ENCODE data around the gene YAF2.

YAF2 gene

GRCh38 chr12:42238240-42239140 lies at the start of gene YAF2:
YAF2 (minus strand) TSS chr12:42238248; CDS start chr12:42238180, 68 bp downstream.
- peak within 1 kb of the TSS; percentile 84 for H3K4me3 Mint-ChIP-seq
- peaks cover 45% of the 10 kb centered on the region for H3K4me1 Mint-ChIP-seq
- peaks cover 17% of the 10 kb centered on the region for H3K36me3 Mint-ChIP-seq
- CTCF ChIA-PET: interaction anchor here (0.6 to 1.5 kb wide), 2 partner anchors 94 to 133 kb away, joined by 3 to 4 read pairs; no protein-coding TSS in a partner anchor
- DNase-seq: peak; percentile 91
- no peaks in the 10 kb centered on the region for H3K27me3 Mint-ChIP-seq
- H3K9me3 Mint-ChIP-seq: no peaks in the 10 kb centered on the region
- peak within 1 kb of the TSS; percentile 95 for H3K27ac Mint-ChIP-seq

- CTCF ChIA-PET: no interaction called here
- Mint-ChIP-seq H3K4me3 (no peak overlapping the region), H3K36me3 (no peaks in the 10 kb centered on the region), H3K27me3 (no peaks in the 10 kb centered on the region), H3K4me1 (peaks cover 2% of the 10 kb centered on the region), H3K27ac (no peak overlapping the region), H3K9me3 (no peaks in the 10 kb centered on the region)
- no peak for DNase-seq
Measured at GRCh38 chr12:42286741-42287140, 48.7 kb upstream of the YAF2 start.

GRCh38 chr12:42285431-42285830 lies 47.4 kb upstream of the YAF2 start:
- no peak for DNase-seq
- Mint-ChIP-seq H3K27ac (no peak overlapping the region), H3K36me3 (no peaks in the 10 kb centered on the region), H3K9me3 (no peaks in the 10 kb centered on the region), H3K27me3 (no peaks in the 10 kb centered on the region), H3K4me1 (peaks cover 2% of the 10 kb centered on the region), H3K4me3 (no peak overlapping the region)
- CTCF ChIA-PET: no interaction called here

GRCh38 chr12:42284876-42285275 lies 46.8 kb upstream of the YAF2 start:
- Mint-ChIP-seq H3K27me3 (no peaks in the 10 kb centered on the region), H3K4me1 (peaks cover 2% of the 10 kb centered on the region), H3K27ac (no peak overlapping the region), H3K4me3 (no peak overlapping the region), H3K9me3 (no peaks in the 10 kb centered on the region), H3K36me3 (no peaks in the 10 kb centered on the region)
- CTCF ChIA-PET: no interaction called here
- no peak for DNase-seq

GRCh38 chr12:42284157-42284556 lies 46.1 kb upstream of the YAF2 start:
- H3K9me3 Mint-ChIP-seq: no peaks in the 10 kb centered on the region

GRCh38 chr12:42283739-42284138 lies 45.7 kb upstream of the YAF2 start:
- CTCF ChIA-PET: no interaction called here
- Mint-ChIP-seq H3K27ac (no peak overlapping the region), H3K36me3 (no peaks in the 10 kb centered on the region), H3K27me3 (no peaks in the 10 kb centered on the region), H3K9me3 (no peaks in the 10 kb centered on the region), H3K4me1 (peaks cover 2% of the 10 kb centered on the region), H3K4me3 (no peak overlapping the region)
- DNase-seq: no peak

More at GRCh38 chr12:42284157-42284556, 46.1 kb upstream of the YAF2 start:
- CTCF ChIA-PET: no interaction called here
- H3K27me3 Mint-ChIP-seq: no peaks in the 10 kb centered on the region
- H3K27ac Mint-ChIP-seq: no peak overlapping the region
- DNase-seq: no peak
- peaks cover 2% of the 10 kb centered on the region for H3K4me1 Mint-ChIP-seq
- no peak overlapping the region for H3K4me3 Mint-ChIP-seq
- H3K36me3 Mint-ChIP-seq: no peaks in the 10 kb centered on the region

GRCh38 chr12:42282294-42282693 lies 44.2 kb upstream of the YAF2 start:
- CTCF ChIA-PET: interaction anchor here (0.6 to 1.9 kb wide), 2 partner anchors 14 to 1408 kb away, joined by 3 to 4 read pairs; no protein-coding TSS in a partner anchor
- DNase-seq: no peak
- Mint-ChIP-seq H3K36me3 (no peaks in the 10 kb centered on the region), H3K27ac (no peak overlapping the region), H3K9me3 (no peaks in the 10 kb centered on the region), H3K27me3 (peaks cover 4% of the 10 kb centered on the region), H3K4me1 (peaks cover 2% of the 10 kb centered on the region), H3K4me3 (no peak overlapping the region)

GRCh38 chr12:42281844-42282243 lies 43.8 kb upstream of the YAF2 start:
- Mint-ChIP-seq H3K4me1 (peaks cover 2% of the 10 kb centered on the region), H3K36me3 (no peaks in the 10 kb centered on the region), H3K27me3 (peaks cover 4% of the 10 kb centered on the region), H3K9me3 (no peaks in the 10 kb centered on the region), H3K27ac (no peak overlapping the region), H3K4me3 (no peak overlapping the region)
- CTCF ChIA-PET: interaction anchor here (0.6 to 1.9 kb wide), 2 partner anchors 15 to 1407 kb away, joined by 3 to 4 read pairs; no protein-coding TSS in a partner anchor
- no peak for DNase-seq

GRCh38 chr12:42281278-42281677 lies 43.2 kb upstream of the YAF2 start:
- no peak for DNase-seq
- H3K36me3 Mint-ChIP-seq: no peaks in the 10 kb centered on the region
- H3K4me3 Mint-ChIP-seq: no peak overlapping the region
- peaks cover 2% of the 10 kb centered on the region for H3K4me1 Mint-ChIP-seq
- CTCF ChIA-PET: interaction anchor here (1.9 kb wide), 1 partner anchor 15 kb away, joined by 4 read pairs; no protein-coding TSS in a partner anchor
- H3K9me3 Mint-ChIP-seq: no peaks in the 10 kb centered on the region
- H3K27ac Mint-ChIP-seq: no peak overlapping the region
- H3K27me3 Mint-ChIP-seq: peaks cover 4% of the 10 kb centered on the region

GRCh38 chr12:42278128-42278510 lies 40.1 kb upstream of the YAF2 start:
- peaks cover 9% of the 10 kb centered on the region for H3K27me3 Mint-ChIP-seq

GRCh38 chr12:42277396-42278127 lies 39.5 kb upstream of the YAF2 start:
- no peak overlapping the region for H3K27ac Mint-ChIP-seq

More at GRCh38 chr12:42278128-42278510, 40.1 kb upstream of the YAF2 start:
- Mint-ChIP-seq H3K9me3 (no peaks in the 10 kb centered on the region), H3K36me3 (no peaks in the 10 kb centered on the region), H3K27ac (no peak overlapping the region), H3K4me1 (no peaks in the 10 kb centered on the region), H3K4me3 (no peak overlapping the region)
- no peak for DNase-seq
- CTCF ChIA-PET: no interaction called here

GRCh38 chr12:42275499-42275898 lies 37.5 kb upstream of the YAF2 start:
- Mint-ChIP-seq H3K4me1 (no peaks in the 10 kb centered on the region), H3K27ac (no peak overlapping the region), H3K36me3 (no peaks in the 10 kb centered on the region), H3K27me3 (peaks cover 9% of the 10 kb centered on the region), H3K4me3 (no peak overlapping the region), H3K9me3 (peaks cover 2% of the 10 kb centered on the region)
- DNase-seq: no peak
- CTCF ChIA-PET: no interaction called here

More at GRCh38 chr12:42277396-42278127, 39.5 kb upstream of the YAF2 start:
- CTCF ChIA-PET: no interaction called here
- no peaks in the 10 kb centered on the region for H3K36me3 Mint-ChIP-seq
- H3K27me3 Mint-ChIP-seq: peaks cover 9% of the 10 kb centered on the region
- DNase-seq: no peak
- peaks cover 1% of the 10 kb centered on the region for H3K9me3 Mint-ChIP-seq
- H3K4me3 Mint-ChIP-seq: no peak overlapping the region
- H3K4me1 Mint-ChIP-seq: no peaks in the 10 kb centered on the region

GRCh38 chr12:42273706-42274105 lies 35.7 kb upstream of the YAF2 start:
- DNase-seq: no peak
- Mint-ChIP-seq H3K4me1 (no peaks in the 10 kb centered on the region), H3K27ac (no peak overlapping the region), H3K9me3 (peaks cover 2% of the 10 kb centered on the region), H3K36me3 (no peaks in the 10 kb centered on the region), H3K27me3 (peaks cover 9% of the 10 kb centered on the region), H3K4me3 (no peak overlapping the region)
- CTCF ChIA-PET: no interaction called here

- no peak for DNase-seq
- Mint-ChIP-seq H3K36me3 (no peaks in the 10 kb centered on the region), H3K4me3 (no peak overlapping the region), H3K9me3 (peaks cover 2% of the 10 kb centered on the region), H3K27me3 (no peaks in the 10 kb centered on the region), H3K27ac (no peak overlapping the region), H3K4me1 (no peaks in the 10 kb centered on the region)
- CTCF ChIA-PET: no interaction called here
Measured at GRCh38 chr12:42270596-42270995, 32.5 kb upstream of the YAF2 start.

All from activated naive CD4-positive, alpha-beta T cell treated with anti-CD3 and anti-CD28 coated beads, Interleukin-2, amount 10 ng/mL, durations not matched to agents 7 days and 5 days (primary cell).